Stimulated activated CD4-positive, alpha-beta T cell treated with anti-CD3 and anti-CD28 coated beads, Interleukin-12 subunit alpha, Interleukin-12 subunit beta, amount 100 ng/mL, for 48 hours (primary cell): Measurements from ENCODE around the gene SMAD1.

ENCODE experiments used
- DNase-seq, 3 donors: peaks; one replicate each; pipeline ENCODE4 v3.0.0-alpha.2; 2020; ENCODE audit warnings: low read depth in 2 of 3, low spot score in 1 of 3

The SMAD1 gene

GRCh38 chr4:145481164-145481941 lies at the start of gene SMAD1:
Gene SMAD1 (plus strand): TSS chr4:145481853. CDS start chr4:145514614, 32,761 bp downstream.
- peak; percentile 12 to 38 (median 21) for DNase-seq

GRCh38 chr4:145433684-145434083 lies 48.0 kb upstream of the SMAD1 start:
- no peak for DNase-seq

GRCh38 chr4:145435646-145436045 lies 46.0 kb upstream of the SMAD1 start:
- no peak for DNase-seq

GRCh38 chr4:145436114-145436513 lies 45.5 kb upstream of the SMAD1 start:
- no peak for DNase-seq

GRCh38 chr4:145436796-145437195 lies 44.9 kb upstream of the SMAD1 start:
- no peak for DNase-seq

- no peak for DNase-seq
These were observed 44.2 kb upstream of the SMAD1 start for GRCh38 chr4:145437466-145437865.

GRCh38 chr4:145438298-145438697 lies 43.4 kb upstream of the SMAD1 start:
- no peak for DNase-seq

- no peak for DNase-seq
These were observed 41.2 kb upstream of the SMAD1 start for GRCh38 chr4:145440292-145441007.

GRCh38 chr4:145446184-145446583 lies 35.5 kb upstream of the SMAD1 start:
- no peak for DNase-seq

GRCh38 chr4:145451895-145452294 lies 29.8 kb upstream of the SMAD1 start:
- no peak for DNase-seq

GRCh38 chr4:145452447-145453162 lies 29.0 kb upstream of the SMAD1 start:
- no peak for DNase-seq

GRCh38 chr4:145453163-145453520 lies 28.5 kb upstream of the SMAD1 start:
- DNase-seq, result no peak

- no peak for DNase-seq
These were observed 8.4 kb upstream of the SMAD1 start for GRCh38 chr4:145473203-145473602.

- no peak for DNase-seq
These were observed 1.4 kb upstream of the SMAD1 start for GRCh38 chr4:145480257-145480656.

- peak in 1 of 3 donors; percentile 5 for DNase-seq
These were observed 222 bp downstream of the SMAD1 start for GRCh38 chr4:145481942-145482208.

GRCh38 chr4:145482209-145483037 lies 770 bp downstream of the SMAD1 start:
- peak; percentile 56 to 69 (median 62) for DNase-seq

- DNase-seq, result no peak
These were observed 1.9 kb downstream of the SMAD1 start for GRCh38 chr4:145483514-145483913.

- DNase-seq, result no peak
These were observed 2.7 kb downstream of the SMAD1 start for GRCh38 chr4:145484225-145484846.

- DNase-seq, result no peak
These were observed 3.5 kb downstream of the SMAD1 start for GRCh38 chr4:145485120-145485519.

- no peak for DNase-seq
These were observed 5.0 kb downstream of the SMAD1 start for GRCh38 chr4:145486603-145487002.

GRCh38 chr4:145487631-145488030 lies 6.0 kb downstream of the SMAD1 start:
- peak in 2 of 3 donors; percentile 3 to 10 for DNase-seq
